ENCODE results near the gene HS1BP3.
A peak's percentile ranks its signal among the peaks of the same experiment; 100 is the strongest.

The HS1BP3 gene

GRCh38 chr2:20611077-20611843 is 39.6 kb downstream of the HS1BP3 start:
- DNase-seq (ENCODE audit: low read depth), result no peak
- TF ChIP-seq, protein P1, sequence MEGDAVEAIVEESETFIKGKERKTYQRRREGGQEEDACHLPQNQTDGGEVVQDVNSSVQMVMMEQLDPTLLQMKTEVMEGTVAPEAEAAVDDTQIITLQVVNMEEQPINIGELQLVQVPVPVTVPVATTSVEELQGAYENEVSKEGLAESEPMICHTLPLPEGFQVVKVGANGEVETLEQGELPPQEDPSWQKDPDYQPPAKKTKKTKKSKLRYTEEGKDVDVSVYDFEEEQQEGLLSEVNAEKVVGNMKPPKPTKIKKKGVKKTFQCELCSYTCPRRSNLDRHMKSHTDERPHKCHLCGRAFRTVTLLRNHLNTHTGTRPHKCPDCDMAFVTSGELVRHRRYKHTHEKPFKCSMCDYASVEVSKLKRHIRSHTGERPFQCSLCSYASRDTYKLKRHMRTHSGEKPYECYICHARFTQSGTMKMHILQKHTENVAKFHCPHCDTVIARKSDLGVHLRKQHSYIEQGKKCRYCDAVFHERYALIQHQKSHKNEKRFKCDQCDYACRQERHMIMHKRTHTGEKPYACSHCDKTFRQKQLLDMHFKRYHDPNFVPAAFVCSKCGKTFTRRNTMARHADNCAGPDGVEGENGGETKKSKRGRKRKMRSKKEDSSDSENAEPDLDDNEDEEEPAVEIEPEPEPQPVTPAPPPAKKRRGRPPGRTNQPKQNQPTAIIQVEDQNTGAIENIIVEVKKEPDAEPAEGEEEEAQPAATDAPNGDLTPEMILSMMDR (IDR thresholded peaks at IDR 0.05; ENCODE audit: insufficient read depth, low read depth, low read length, missing control alignments), result no peak
- H3K4me3 ChIP-seq (ENCODE audit: low read length), result no peak overlapping the region

- DNase-seq (ENCODE audit: low read depth), result no peak
- TF ChIP-seq, protein P1 (IDR thresholded peaks at IDR 0.05; ENCODE audit: insufficient read depth, low read depth, low read length, missing control alignments), result no peak
- H3K4me3 ChIP-seq (ENCODE audit: low read length), result no peak overlapping the region
Measured at GRCh38 chr2:20609995-20610357, 40.9 kb downstream of the HS1BP3 start.

GRCh38 chr2:20609349-20609994 is 41.4 kb downstream of the HS1BP3 start:
- TF ChIP-seq, protein P1 (IDR thresholded peaks at IDR 0.05; ENCODE audit: insufficient read depth, low read depth, low read length, missing control alignments), result peak; percentile 19
- DNase-seq (ENCODE audit: low read depth), result peak; percentile 40

DNA sequence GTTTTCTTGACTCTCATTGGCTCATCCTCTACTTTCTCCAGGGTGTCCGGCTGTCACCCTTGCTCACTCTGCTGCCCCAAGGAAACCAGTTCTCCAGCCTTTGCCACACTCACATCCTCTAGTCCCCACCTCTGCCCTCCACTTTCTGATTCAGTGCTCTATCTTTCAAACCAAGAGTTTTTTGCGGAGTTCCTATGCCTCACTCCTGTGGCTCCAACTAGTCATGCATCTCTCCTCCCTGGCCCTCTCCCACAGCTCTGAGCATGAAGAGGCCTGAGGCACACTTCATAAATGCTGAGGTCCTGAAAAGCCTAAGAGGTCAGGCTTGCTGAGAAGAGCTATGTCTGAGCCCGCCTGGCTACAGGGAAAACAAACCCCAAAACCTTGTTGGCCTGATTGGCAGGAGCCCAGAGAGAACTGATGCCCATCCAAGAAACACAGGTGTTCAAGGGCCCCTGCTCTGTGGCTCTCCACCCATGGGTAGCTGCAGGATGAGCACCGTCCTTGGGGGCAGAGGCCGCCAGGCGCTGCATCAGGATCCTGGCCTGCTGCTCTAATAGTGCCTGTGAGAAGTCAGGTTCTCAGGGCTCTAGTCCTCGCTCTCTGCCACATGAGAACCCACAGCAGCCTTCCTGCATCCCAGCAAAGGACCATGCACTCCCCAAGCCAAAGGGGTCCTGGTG is 42.1 kb downstream of the HS1BP3 start:
- no peak overlapping the region for H3K4me3 ChIP-seq (ENCODE audit: low read length)
- TF ChIP-seq, protein P1 (IDR thresholded peaks at IDR 0.05; ENCODE audit: insufficient read depth, low read depth, low read length, missing control alignments), result no peak
- DNase-seq (ENCODE audit: low read depth), result no peak

More at GRCh38 chr2:20609349-20609994, 41.4 kb downstream of the HS1BP3 start:
- no peak overlapping the region for H3K4me3 ChIP-seq (ENCODE audit: low read length)

- no peak for DNase-seq (ENCODE audit: low read depth)
- TF ChIP-seq, protein P1 (IDR thresholded peaks at IDR 0.05; ENCODE audit: insufficient read depth, low read depth, low read length, missing control alignments), result no peak
- H3K4me3 ChIP-seq (ENCODE audit: low read length), result no peak overlapping the region
Measured at GRCh38 chr2:20607446-20607845, 43.5 kb downstream of the HS1BP3 start.

DNA sequence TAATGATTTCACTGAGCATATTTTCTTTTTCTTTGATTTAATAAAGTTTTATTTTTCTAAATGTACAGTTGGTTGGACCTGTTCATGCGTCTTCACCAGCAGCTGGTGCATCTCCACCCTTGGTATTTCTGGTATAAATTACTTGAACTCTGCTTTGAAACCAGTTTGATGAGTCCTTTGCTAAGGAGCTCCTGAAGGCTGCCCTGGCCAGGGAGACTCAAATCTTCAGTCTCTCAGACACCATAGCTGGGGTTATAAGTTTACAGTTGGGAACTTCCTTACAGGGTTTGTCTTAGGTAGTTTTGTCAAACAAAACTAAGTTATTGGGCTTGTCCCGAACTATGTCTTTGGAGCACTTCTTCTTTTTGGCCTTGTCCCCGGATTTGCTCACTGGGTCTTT is 44.7 kb downstream of the HS1BP3 start:
- no peak overlapping the region for H3K4me3 ChIP-seq (ENCODE audit: low read length)
- no peak for DNase-seq (ENCODE audit: low read depth)
- TF ChIP-seq, protein P1 (IDR thresholded peaks at IDR 0.05; ENCODE audit: insufficient read depth, low read depth, low read length, missing control alignments), result no peak

Measured in epithelial cell of esophagus (primary cell).